ENCODE measurements around the gene GBGT1.

DNA sequence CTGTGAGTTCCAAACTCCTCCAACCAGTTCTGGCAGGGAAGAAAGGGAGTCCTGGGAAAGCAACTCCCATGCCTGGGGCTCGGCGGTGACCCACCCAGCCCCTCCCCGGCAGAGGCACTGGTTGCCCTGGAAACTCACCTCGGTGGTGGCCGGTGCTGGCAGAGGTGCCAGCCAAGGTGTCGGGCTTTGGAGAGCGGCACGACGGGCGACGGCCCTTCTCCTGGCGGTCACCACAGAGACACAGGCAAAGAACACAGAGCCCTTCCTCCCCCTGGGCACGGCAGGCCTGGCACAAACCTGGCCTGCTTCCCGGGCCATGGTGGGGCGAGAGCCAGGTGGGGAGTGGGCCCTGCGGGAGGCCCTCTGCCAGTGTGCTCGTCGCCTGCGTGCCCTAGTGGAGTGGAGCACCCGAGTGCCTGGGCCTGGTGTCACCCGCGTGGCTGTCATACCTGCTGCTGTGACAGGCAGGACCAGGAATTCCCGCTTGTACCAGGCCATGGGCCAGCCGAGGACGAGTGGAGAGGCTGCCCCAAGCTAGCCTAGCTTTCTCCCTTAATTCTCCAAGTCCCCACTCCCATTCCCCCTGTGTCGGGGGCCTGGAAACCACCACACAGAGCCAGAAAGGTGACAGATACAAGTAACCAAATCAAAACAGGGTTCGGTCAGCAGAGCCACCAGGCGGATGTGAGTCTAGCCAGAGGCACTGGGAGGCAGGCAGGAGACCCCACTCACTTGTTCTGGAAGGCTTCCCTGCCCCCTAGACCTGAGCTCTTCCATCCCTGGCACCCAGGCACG, 34.5 kb downstream of the GBGT1 start:
- TF ChIP-seq, protein P1, sequence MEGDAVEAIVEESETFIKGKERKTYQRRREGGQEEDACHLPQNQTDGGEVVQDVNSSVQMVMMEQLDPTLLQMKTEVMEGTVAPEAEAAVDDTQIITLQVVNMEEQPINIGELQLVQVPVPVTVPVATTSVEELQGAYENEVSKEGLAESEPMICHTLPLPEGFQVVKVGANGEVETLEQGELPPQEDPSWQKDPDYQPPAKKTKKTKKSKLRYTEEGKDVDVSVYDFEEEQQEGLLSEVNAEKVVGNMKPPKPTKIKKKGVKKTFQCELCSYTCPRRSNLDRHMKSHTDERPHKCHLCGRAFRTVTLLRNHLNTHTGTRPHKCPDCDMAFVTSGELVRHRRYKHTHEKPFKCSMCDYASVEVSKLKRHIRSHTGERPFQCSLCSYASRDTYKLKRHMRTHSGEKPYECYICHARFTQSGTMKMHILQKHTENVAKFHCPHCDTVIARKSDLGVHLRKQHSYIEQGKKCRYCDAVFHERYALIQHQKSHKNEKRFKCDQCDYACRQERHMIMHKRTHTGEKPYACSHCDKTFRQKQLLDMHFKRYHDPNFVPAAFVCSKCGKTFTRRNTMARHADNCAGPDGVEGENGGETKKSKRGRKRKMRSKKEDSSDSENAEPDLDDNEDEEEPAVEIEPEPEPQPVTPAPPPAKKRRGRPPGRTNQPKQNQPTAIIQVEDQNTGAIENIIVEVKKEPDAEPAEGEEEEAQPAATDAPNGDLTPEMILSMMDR (IDR thresholded peaks at IDR 0.05; ENCODE audit: insufficient read depth, low read length, poor library complexity, severe bottlenecking): no peak
- no peak for TF ChIP-seq EZH2phosphoT487 (conservative IDR thresholded peaks at IDR 0.05; ENCODE audit: low read length)

All from SU-DHL-6 (cell line).